Vagina (tissue), 2 donors: ENCODE data around the gene SELPLG. TPM values are rescaled to one million over a fixed set of nuclear protein-coding genes. Genes with fewer than 3 reads are reported as not detected.

Experiments
- DNase-seq, 2 donors: peaks; one replicate each; pipeline ENCODE4 v3.0.0-alpha.2; 2017; ENCODE audit errors: extremely low spot score in 2 of 2
- H3K27ac ChIP-seq: fragments of 200-600 bp; sonication (generic); one replicate; pipeline ENCODE4 v1.5.1; 2019
- H3K27me3 ChIP-seq: fragments of 200-600 bp; sonication (generic); one replicate; pipeline ENCODE4 v1.5.1; 2019
- H3K36me3 ChIP-seq, 2 donors: fragments of 200-600 bp; sonication (generic); one replicate each; pipeline ENCODE4 v1.5.1; 2017 to 2019
- H3K4me1 ChIP-seq: fragments of 200-600 bp; sonication (generic); one replicate; pipeline ENCODE4 v1.5.1; 2019
- H3K4me3 ChIP-seq, 2 donors: fragments of 200-600 bp; sonication (generic); 1 replicate in 1 of 2; 2 replicates in 1 of 2; pipeline ENCODE4 v1.5.1; 2016 to 2019
- H3K9me3 ChIP-seq: fragments of 200-600 bp; sonication (generic); one replicate; pipeline ENCODE4 v1.5.1; 2019
- CTCF ChIP-seq, 3 experiments: fragments of 450-650 bp in 2 of 3; fragments of 200-600 bp in 1 of 3; sonication (generic) in 1 of 3; IDR thresholded peaks; one replicate each; pipeline ENCODE4 v1.5.1; 2017 to 2019; ENCODE audit warnings: antibody characterized with exemption in 3 of 3, mild to moderate bottlenecking in 2 of 3, moderate library complexity in 2 of 3
- POLR2A ChIP-seq, 2 donors: fragments of 450-650 bp; IDR thresholded peaks; one replicate each; pipeline ENCODE4 v1.6.1; 2017; ENCODE audit warnings: antibody characterized with exemption in 2 of 2, mild to moderate bottlenecking in 2 of 2, moderate library complexity in 2 of 2
- POLR2AphosphoS5 ChIP-seq, 2 donors: sonication (generic); formaldehyde crosslinking; IDR thresholded peaks; one replicate each; pipeline ENCODE4 v1.9.0; 2017; ENCODE audit warnings: antibody characterized with exemption in 2 of 2, mild to moderate bottlenecking in 2 of 2, low read depth in 1 of 2; ENCODE audit not compliant: insufficient read depth in 1 of 2
- intact Hi-C: fragments of 100-400 bp; cut with DNase I; formaldehyde crosslinking; loops from one replicate; pipeline ENCODE4 v1.15.1; 2023
- total RNA-seq: library from RNA; depleted of rRNA; stranded (reverse); fragments of >200 nt; gene quantifications from one replicate; pipeline ENCODE4 v1.2.3, GENCODE V29; 2016

Gene SELPLG
- total RNA-seq, 1 donor from 2014 or later: 14.2 TPM

- no peaks in the 10 kb centered on the region for H3K4me1 ChIP-seq
- H3K4me3 ChIP-seq: no peak overlapping the region
- no peak for DNase-seq
- H3K27ac ChIP-seq: peak overlapping the region; percentile 71
- H3K36me3 ChIP-seq: no peaks in the 10 kb centered on the region
- intact Hi-C loops: no loop called here
- no peaks in the 10 kb centered on the region for H3K27me3 ChIP-seq
- no peaks in the 10 kb centered on the region for H3K9me3 ChIP-seq
- TF ChIP-seq CTCF (IDR thresholded peaks at IDR 0.05): no peak
- TF ChIP-seq POLR2AphosphoS5 (IDR thresholded peaks at IDR 0.05; ENCODE audit: insufficient read depth in 1 of 2, low read depth in 1 of 2): peak; percentile 66 to 86
Observed at GRCh38 chr12:108609537-108610335, 24.0 kb downstream of the SELPLG start.

- no peak for TF ChIP-seq POLR2A (IDR thresholded peaks at IDR 0.05)
- TF ChIP-seq CTCF (IDR thresholded peaks at IDR 0.05): no peak
- TF ChIP-seq POLR2AphosphoS5 (IDR thresholded peaks at IDR 0.05; ENCODE audit: insufficient read depth in 1 of 2, low read depth in 1 of 2): no peak
- Histone ChIP-seq H3K36me3 (no peaks in the 10 kb centered on the region), H3K9me3 (no peaks in the 10 kb centered on the region), H3K4me1 (no peaks in the 10 kb centered on the region), H3K4me3 (no peak overlapping the region), H3K27ac (no peak overlapping the region), H3K27me3 (no peaks in the 10 kb centered on the region)
- no peak for DNase-seq
- intact Hi-C loops: no loop called here
Observed at GRCh38 chr12:108608616-108609015, 25.1 kb downstream of the SELPLG start.

- DNase-seq: no peak
- Histone ChIP-seq H3K27ac (no peak overlapping the region), H3K4me3 (no peak overlapping the region), H3K27me3 (no peaks in the 10 kb centered on the region), H3K4me1 (no peaks in the 10 kb centered on the region), H3K36me3 (no peaks in the 10 kb centered on the region), H3K9me3 (no peaks in the 10 kb centered on the region)
- TF ChIP-seq POLR2A (IDR thresholded peaks at IDR 0.05) (no peak), CTCF (IDR thresholded peaks at IDR 0.05) (no peak), POLR2AphosphoS5 (IDR thresholded peaks at IDR 0.05; ENCODE audit: insufficient read depth in 1 of 2, low read depth in 1 of 2) (no peak)
- intact Hi-C loops: no loop called here
Observed at GRCh38 chr12:108607981-108608600, 25.6 kb downstream of the SELPLG start.

GRCh38 chr12:108606492-108606891 lies 27.2 kb downstream of the SELPLG start:
- Histone ChIP-seq H3K4me3 (no peak overlapping the region), H3K36me3 (no peaks in the 10 kb centered on the region), H3K27ac (no peak overlapping the region), H3K9me3 (no peaks in the 10 kb centered on the region), H3K27me3 (no peaks in the 10 kb centered on the region), H3K4me1 (no peaks in the 10 kb centered on the region)
- TF ChIP-seq CTCF (IDR thresholded peaks at IDR 0.05): no peak
- no peak for TF ChIP-seq POLR2AphosphoS5 (IDR thresholded peaks at IDR 0.05; ENCODE audit: insufficient read depth in 1 of 2, low read depth in 1 of 2)
- no peak for TF ChIP-seq POLR2A (IDR thresholded peaks at IDR 0.05)
- no peak for DNase-seq
- intact Hi-C loops: no loop called here
